HG02970 (cell line): ENCODE data around the gene GTF2H4.

Experiments used
- ATAC-seq: cut with Tn5 transposase; IDR thresholded peaks from one replicate; pipeline ENCODE4 v1.9.1; 2021; ENCODE audit warnings: mild to moderate bottlenecking, moderate library complexity, moderate number of reproducible peaks; ENCODE audit not compliant: unreplicated experiment, low FRiP score

GTF2H4 gene

GRCh38 chr6:30882204-30882758 lies 25.7 kb upstream of the GTF2H4 start:
- ATAC-seq, result no peak

GRCh38 chr6:30882759-30883684 lies 25.0 kb upstream of the GTF2H4 start:
- ATAC-seq, result no peak

GRCh38 chr6:30883685-30884520 lies 24.1 kb upstream of the GTF2H4 start, which contains the start of gene DDR1:
Gene DDR1 (plus strand): TSS chr6:30884519. CDS start chr6:30888730, 4,211 bp downstream.
- no peak for ATAC-seq

GRCh38 chr6:30884521-30885480 lies 23.2 kb upstream of the GTF2H4 start:
- ATAC-seq, result no peak

- no peak for ATAC-seq
Observed at GRCh38 chr6:30885481-30885998, 22.5 kb upstream of the GTF2H4 start.

GRCh38 chr6:30885999-30886896 lies 21.8 kb upstream of the GTF2H4 start:
- ATAC-seq, result no peak

- ATAC-seq, result no peak
Observed at GRCh38 chr6:30886897-30887255, 21.1 kb upstream of the GTF2H4 start.

- ATAC-seq, result no peak
Observed at GRCh38 chr6:30887901-30888815, 19.8 kb upstream of the GTF2H4 start.

GRCh38 chr6:30888816-30889495 lies 19.1 kb upstream of the GTF2H4 start:
- ATAC-seq, result no peak

GRCh38 chr6:30889496-30889885 lies 18.5 kb upstream of the GTF2H4 start:
- no peak for ATAC-seq

GRCh38 chr6:30889921-30890645 lies 17.9 kb upstream of the GTF2H4 start:
- ATAC-seq, result no peak

GRCh38 chr6:30890646-30891449 lies 17.2 kb upstream of the GTF2H4 start:
- ATAC-seq, result no peak

GRCh38 chr6:30891450-30891723 lies 16.6 kb upstream of the GTF2H4 start:
- ATAC-seq, result no peak

GRCh38 chr6:30891816-30892538 lies 16.0 kb upstream of the GTF2H4 start:
- ATAC-seq, result no peak

GRCh38 chr6:30893001-30893591 lies 14.9 kb upstream of the GTF2H4 start:
- no peak for ATAC-seq
